Keratinocyte (primary cell): ENCODE data around the gene TRAM2.

ENCODE experiments used
- EZH2 ChIP-seq: IDR thresholded peaks from one replicate; pipeline ENCODE4 v1.6.1; 2012; ENCODE audit warnings: inconsistent platforms, mild to moderate bottlenecking, low read length, moderate library complexity
- TF ChIP-seq, protein P1 (sequence below), 3 experiments: IDR thresholded peaks in 1 of 3; conservative IDR thresholded peaks in 1 of 3; optimal IDR thresholded peaks in 1 of 3; 2 replicates in 2 of 3; 3 replicates in 1 of 3; pipeline versions ENCODE3 to v1.5.1; 2011; ENCODE audit warnings: low read length in 3 of 3, mild to moderate bottlenecking in 3 of 3, moderate library complexity in 2 of 3, control low read depth in 1 of 3, inconsistent platforms in 1 of 3; ENCODE audit not compliant: insufficient read depth in 2 of 3; ENCODE audit errors: extremely low read depth in 1 of 3

DNA sequence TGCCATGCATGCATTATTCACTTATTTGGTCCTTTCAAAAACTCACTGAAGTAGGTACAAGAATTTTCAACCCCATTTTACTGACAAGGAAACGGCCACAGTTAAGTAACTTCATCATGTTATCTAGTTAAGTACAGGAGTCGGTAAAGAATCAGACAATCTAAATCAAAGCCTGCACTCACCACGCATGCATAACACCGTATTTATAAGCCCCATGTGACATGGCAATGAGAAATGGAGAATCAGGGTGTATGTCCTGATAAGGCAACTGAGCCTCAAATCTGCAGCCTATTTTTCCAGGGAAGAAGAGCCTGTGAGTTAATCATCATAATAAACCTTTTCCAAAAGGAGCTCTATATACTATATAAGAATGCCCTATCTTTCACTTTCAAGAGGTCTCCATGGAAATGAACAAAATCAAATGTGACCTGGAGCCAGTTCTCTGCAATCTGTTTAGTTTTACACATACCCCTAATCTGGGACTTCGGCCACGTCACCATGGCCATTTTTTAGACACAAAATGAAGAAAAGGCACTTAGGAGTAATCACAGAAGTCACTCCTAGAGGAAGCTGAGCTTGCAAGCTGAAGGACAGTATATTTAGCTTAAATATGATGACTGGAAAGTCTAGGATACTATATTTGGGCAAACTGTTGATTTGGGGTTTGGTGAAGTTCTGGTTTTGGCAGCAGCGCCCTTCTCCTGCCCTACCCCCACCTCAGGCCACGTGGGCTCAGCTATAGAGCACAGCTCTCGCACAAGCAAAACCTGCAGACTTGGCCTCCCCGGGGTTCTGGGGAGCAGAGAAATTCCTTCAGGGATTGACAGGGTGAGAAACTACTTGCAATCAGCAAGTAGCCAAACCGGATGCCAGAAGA is 19.2 kb downstream of the TRAM2 start:
- TF ChIP-seq, protein P1, sequence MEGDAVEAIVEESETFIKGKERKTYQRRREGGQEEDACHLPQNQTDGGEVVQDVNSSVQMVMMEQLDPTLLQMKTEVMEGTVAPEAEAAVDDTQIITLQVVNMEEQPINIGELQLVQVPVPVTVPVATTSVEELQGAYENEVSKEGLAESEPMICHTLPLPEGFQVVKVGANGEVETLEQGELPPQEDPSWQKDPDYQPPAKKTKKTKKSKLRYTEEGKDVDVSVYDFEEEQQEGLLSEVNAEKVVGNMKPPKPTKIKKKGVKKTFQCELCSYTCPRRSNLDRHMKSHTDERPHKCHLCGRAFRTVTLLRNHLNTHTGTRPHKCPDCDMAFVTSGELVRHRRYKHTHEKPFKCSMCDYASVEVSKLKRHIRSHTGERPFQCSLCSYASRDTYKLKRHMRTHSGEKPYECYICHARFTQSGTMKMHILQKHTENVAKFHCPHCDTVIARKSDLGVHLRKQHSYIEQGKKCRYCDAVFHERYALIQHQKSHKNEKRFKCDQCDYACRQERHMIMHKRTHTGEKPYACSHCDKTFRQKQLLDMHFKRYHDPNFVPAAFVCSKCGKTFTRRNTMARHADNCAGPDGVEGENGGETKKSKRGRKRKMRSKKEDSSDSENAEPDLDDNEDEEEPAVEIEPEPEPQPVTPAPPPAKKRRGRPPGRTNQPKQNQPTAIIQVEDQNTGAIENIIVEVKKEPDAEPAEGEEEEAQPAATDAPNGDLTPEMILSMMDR (optimal IDR thresholded peaks at IDR 0.05 in 1 of 3, IDR thresholded peaks at IDR 0.05 in 1 of 3, conservative IDR thresholded peaks at IDR 0.05 in 1 of 3; ENCODE audit: extremely low read depth in 1 of 3, insufficient read depth in 2 of 3, low read length in 3 of 3): no peak
- TF ChIP-seq EZH2: no peak
